PFSK-1 (cell line): ENCODE data around the gene ANKRD37.

Experiments
- FOXP2 ChIP-seq: optimal IDR thresholded peaks from 2 replicates; pipeline ENCODE3; 2011; ENCODE audit warnings: borderline replicate concordance, control low read depth, inconsistent platforms; ENCODE audit not compliant: insufficient read depth; ENCODE audit errors: extremely low read length, extremely low read depth
- POLR2AphosphoS5 ChIP-seq: IDR thresholded peaks from 2 replicates; pipeline ENCODE4 v1.6.1; 2012; ENCODE audit warnings: low read depth, mild to moderate bottlenecking, control low read depth, low read length, moderate library complexity
- REST ChIP-seq, 2 experiments: IDR thresholded peaks; 2 replicates each; pipeline versions ENCODE4 v1.6.1 to v1.8.0; 2011 to 2012; ENCODE audit warnings: low read depth in 2 of 2, low read length in 2 of 2, control low read depth in 1 of 2, inconsistent platforms in 1 of 2, mild to moderate bottlenecking in 1 of 2, moderate library complexity in 1 of 2; ENCODE audit not compliant: insufficient read depth in 1 of 2
- SIN3A ChIP-seq: IDR thresholded peaks from 2 replicates; pipeline ENCODE4 v1.6.1; 2012; ENCODE audit warnings: mild to moderate bottlenecking, low read length, moderate library complexity, borderline replicate concordance; ENCODE audit not compliant: insufficient read depth
- TAF1 ChIP-seq: IDR thresholded peaks from 2 replicates; pipeline ENCODE4 v1.6.1; 2012; ENCODE audit warnings: low read length, control low read depth, borderline replicate concordance; ENCODE audit not compliant: insufficient read depth

The ANKRD37 gene

GRCh38 chr4:185404031-185404430 is 7.4 kb downstream of the ANKRD37 start:
- TF ChIP-seq TAF1 (no peak), REST (IDR thresholded peaks at IDR 0.05; ENCODE audit: insufficient read depth in 1 of 2, low read depth in 2 of 2, low read length in 2 of 2) (no peak)

DNA sequence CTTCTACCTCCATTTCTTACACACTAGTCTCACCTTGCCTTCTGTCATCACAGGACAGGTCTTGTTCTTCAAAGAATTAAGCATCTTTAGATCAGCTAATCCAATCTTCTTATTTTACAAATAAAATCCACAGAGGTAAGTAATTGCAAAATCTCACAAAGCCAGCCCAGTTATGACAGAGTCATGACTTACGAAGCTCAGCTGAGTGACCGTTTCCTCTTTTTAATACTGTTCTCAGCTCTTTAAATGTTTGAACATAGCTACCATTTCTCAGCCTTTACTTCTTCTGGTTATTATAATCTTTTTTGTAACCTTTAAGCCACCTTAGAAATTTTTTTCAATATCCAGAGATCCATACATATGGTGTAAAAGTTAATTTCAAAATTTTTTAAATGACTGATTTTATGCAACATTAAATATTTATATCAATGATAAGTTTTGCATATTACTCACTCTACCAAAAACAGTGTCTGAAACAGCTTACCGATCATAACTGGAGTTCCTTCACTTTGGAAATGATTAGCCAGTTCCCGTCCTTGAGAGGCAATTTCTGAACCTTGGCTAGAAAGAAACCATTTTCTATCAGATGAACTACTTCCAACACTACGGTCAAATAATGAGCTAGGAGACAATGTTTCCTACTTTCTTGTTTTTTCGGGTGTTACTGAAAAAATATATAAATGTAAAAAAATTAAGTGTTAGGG is 8.8 kb downstream of the ANKRD37 start:
- TF ChIP-seq SIN3A = no peak
- TF ChIP-seq REST (IDR thresholded peaks at IDR 0.05; ENCODE audit: insufficient read depth in 1 of 2, low read depth in 2 of 2, low read length in 2 of 2) = no peak
- no peak for TF ChIP-seq TAF1
- no peak for TF ChIP-seq POLR2AphosphoS5
- TF ChIP-seq FOXP2 = no peak

- TF ChIP-seq REST (IDR thresholded peaks at IDR 0.05; ENCODE audit: insufficient read depth in 1 of 2, low read depth in 2 of 2, low read length in 2 of 2) (no peak), FOXP2 (no peak), SIN3A (no peak), POLR2AphosphoS5 (no peak), TAF1 (no peak)
Measured at GRCh38 chr4:185408432-185408831, 11.8 kb downstream of the ANKRD37 start.

- TF ChIP-seq TAF1 = no peak
- no peak for TF ChIP-seq FOXP2
- no peak for TF ChIP-seq POLR2AphosphoS5
- TF ChIP-seq REST (IDR thresholded peaks at IDR 0.05; ENCODE audit: insufficient read depth in 1 of 2, low read depth in 2 of 2, low read length in 2 of 2) = no peak
Measured at GRCh38 chr4:185411849-185412248, 15.2 kb downstream of the ANKRD37 start.

- TF ChIP-seq FOXP2 (no peak), TAF1 (no peak), SIN3A (no peak), POLR2AphosphoS5 (no peak), REST (IDR thresholded peaks at IDR 0.05; ENCODE audit: insufficient read depth in 1 of 2, low read depth in 2 of 2, low read length in 2 of 2) (no peak)
Measured at GRCh38 chr4:185412412-185412811, 15.8 kb downstream of the ANKRD37 start.
